HCT116 (cell line): ENCODE results near the gene PRR23E. TPM values are rescaled to one million over a fixed set of nuclear protein-coding genes. Genes with fewer than 3 reads are reported as not detected.

Experiments
- ATAC-seq: fragments of 200-7000 bp; cut with Tn5 transposase; 2 replicates; pipeline ENCODE4 v1.9.1; 2020; ENCODE audit warnings: mild to moderate bottlenecking, moderate library complexity
- BruUV-seq: library from RNA; stranded (reverse); fragments of 400-500 nt; replicated peaks from 2 replicates; lab custom pipeline; 2021; lab: Mats Ljungman, UMichigan
- CTCF ChIA-PET: fragments of 300-600 bp; sonication (Branson Sonifier 250); formaldehyde crosslinking; loops from one replicate; lab custom pipeline; 2021; ENCODE audit warnings: antibody characterized with exemption; lab: Charles Lee
- POLR2A ChIA-PET: fragments of 300-600, 350-600 bp; sonication (Branson Sonifier 250); formaldehyde crosslinking; loops from one replicate; lab custom pipeline; 2021; ENCODE audit warnings: antibody characterized with exemption; lab: Charles Lee
- RAD21 ChIA-PET, 2 experiments: fragments of 300-600 bp; sonication (Branson Sonifier 250); formaldehyde crosslinking; loops; one replicate each; lab custom pipeline; 2023; ENCODE audit warnings: low total read pairs in 2 of 2; ENCODE audit not compliant: uncharacterized antibody in 2 of 2, unreplicated experiment in 2 of 2, low non-redundant PET in 1 of 2; lab: Charles Lee
- DNase-seq: peaks from one replicate; pipeline ENCODE4 v3.0.0-alpha.2; 2010; ENCODE audit warnings: low read depth, low spot score
- H2AFZ ChIP-seq: fragments of 200-600 bp; shearing (Covaris generic), sonication (generic); 2 replicates; pipeline ENCODE4 v1.6.1; 2017; ENCODE audit warnings: low read depth, mixed run types, mixed read lengths, antibody characterized with exemption, low read length; ENCODE audit not compliant: poor library complexity, severe bottlenecking
- H3K27ac ChIP-seq: 2 replicates; pipeline ENCODE4 v1.5.1; 2012; ENCODE audit warnings: low read depth, low read length
- H3K27me3 ChIP-seq: fragments of 200-600 bp; sonication (generic); 2 replicates; pipeline ENCODE4 v1.6.1; 2016; ENCODE audit warnings: mixed run types, low read length, mixed read lengths; ENCODE audit not compliant: insufficient read depth
- H3K36me3 ChIP-seq, 2 experiments: fragments of 200-500 bp in 1 of 2; fragments of 200-600 bp in 1 of 2; sonication (Bioruptor generic) in 1 of 2; sonication (generic) in 1 of 2; 2 replicates each; pipeline versions ENCODE4 v1.5.1 to v1.6.1; 2014 to 2016; ENCODE audit warnings: low read length in 2 of 2, inconsistent platforms in 1 of 2, mixed read lengths in 1 of 2, mixed run types in 1 of 2; ENCODE audit not compliant: insufficient read depth in 2 of 2, control insufficient read depth in 1 of 2
- H3K4me1 ChIP-seq, 2 experiments: fragments of 200-600 bp in 1 of 2; sonication (generic) in 1 of 2; 2 replicates each; pipeline versions ENCODE4 v1.5.1 to v1.6.1; 2012 to 2017; ENCODE audit warnings: low read length in 2 of 2, inconsistent platforms in 1 of 2, mild to moderate bottlenecking in 1 of 2, mixed read lengths in 1 of 2, mixed run types in 1 of 2, moderate library complexity in 1 of 2; ENCODE audit not compliant: insufficient read depth in 2 of 2, control insufficient read depth in 1 of 2
- H3K4me2 ChIP-seq: fragments of 200-600 bp; sonication (generic); 2 replicates; pipeline ENCODE4 v1.6.1; 2017; ENCODE audit warnings: mixed run types, low read length, mixed read lengths
- H3K4me3 ChIP-seq, 2 experiments: fragments of 200-600 bp in 1 of 2; sonication (generic) in 1 of 2; replicated peaks in 1 of 2; 2 replicates each; pipeline ENCODE4 v1.5.1; 2011 to 2016; ENCODE audit warnings: low read length in 2 of 2, control low read depth in 1 of 2, low read depth in 1 of 2, mild to moderate bottlenecking in 1 of 2, mixed read lengths in 1 of 2, mixed run types in 1 of 2
- H3K79me2 ChIP-seq: fragments of 200-600 bp; sonication (generic); 2 replicates; pipeline ENCODE4 v1.6.1; 2017; ENCODE audit warnings: mild to moderate bottlenecking, mixed run types, low read length, moderate library complexity, mixed read lengths; ENCODE audit not compliant: insufficient read depth
- H3K9ac ChIP-seq: fragments of 200-600 bp; sonication (generic); 2 replicates; pipeline ENCODE4 v1.6.1; 2016; ENCODE audit warnings: low read length, mixed read lengths
- H3K9me2 ChIP-seq: fragments of 200-600 bp; sonication (generic), shearing (Covaris generic); 2 replicates; pipeline ENCODE4 v1.6.1; 2017; ENCODE audit warnings: mixed run types, mild to moderate bottlenecking, moderate library complexity; ENCODE audit not compliant: insufficient read depth
- H3K9me3 ChIP-seq, 2 experiments: fragments of 200-500 bp in 1 of 2; fragments of 200-600 bp in 1 of 2; sonication (Bioruptor generic) in 1 of 2; sonication (generic) in 1 of 2; 2 replicates each; pipeline ENCODE4 v1.6.1; 2014 to 2017; ENCODE audit warnings: low read length in 2 of 2, mixed read lengths in 2 of 2, inconsistent platforms in 1 of 2, low read depth in 1 of 2, mild to moderate bottlenecking in 1 of 2, mixed run types in 1 of 2, moderate library complexity in 1 of 2; ENCODE audit not compliant: control insufficient read depth in 1 of 2, insufficient read depth in 1 of 2
- H4K20me1 ChIP-seq: fragments of 200-600 bp; sonication (generic), shearing (Covaris generic); 2 replicates; pipeline ENCODE4 v1.6.1; 2017; ENCODE audit warnings: mixed run types, mild to moderate bottlenecking, moderate library complexity; ENCODE audit not compliant: insufficient read depth
- ATF3 ChIP-seq: IDR thresholded peaks from 2 replicates; pipeline ENCODE4 v1.6.1; 2012
- CEBPB ChIP-seq: IDR thresholded peaks from 2 replicates; pipeline ENCODE4 v1.6.1; 2012; ENCODE audit warnings: low read depth
- CTCF ChIP-seq, 3 experiments: fragments of 200-600 bp in 1 of 3; sonication (generic) in 1 of 3; IDR thresholded peaks in 2 of 3; conservative IDR thresholded peaks in 1 of 3; 2 replicates each; pipeline ENCODE4 v1.5.1; 2012 to 2017; ENCODE audit warnings: low read depth in 2 of 3, low read length in 2 of 3, antibody characterized with exemption in 1 of 3, borderline replicate concordance in 1 of 3, control low read depth in 1 of 3, mild to moderate bottlenecking in 1 of 3, mixed read lengths in 1 of 3, mixed run types in 1 of 3, moderate library complexity in 1 of 3; ENCODE audit not compliant: insufficient read depth in 1 of 3
- EZH2 ChIP-seq: fragments of 200-600 bp; sonication (generic); IDR thresholded peaks from 2 replicates; pipeline ENCODE4 v1.6.1; 2017; ENCODE audit warnings: antibody characterized with exemption, mixed run types
- FOSL1 ChIP-seq: IDR thresholded peaks from 2 replicates; pipeline ENCODE4 v1.6.1; 2012; ENCODE audit warnings: low read depth
- JUND ChIP-seq: IDR thresholded peaks from 2 replicates; pipeline ENCODE4 v1.6.1; 2012
- POLR2A ChIP-seq: IDR thresholded peaks from 2 replicates; pipeline ENCODE4 v1.7.0; 2011; ENCODE audit warnings: borderline replicate concordance; ENCODE audit not compliant: insufficient read depth, insufficient read length; ENCODE audit errors: extremely low read depth
- POLR2AphosphoS5 ChIP-seq: IDR thresholded peaks from 2 replicates; pipeline ENCODE4 v1.6.1; 2011; ENCODE audit warnings: mild to moderate bottlenecking, low read depth, low read length, moderate library complexity
- SIN3A ChIP-seq: IDR thresholded peaks from 2 replicates; pipeline ENCODE4 v1.6.1; 2012; ENCODE audit warnings: low read depth
- SRF ChIP-seq: IDR thresholded peaks from 2 replicates; pipeline ENCODE4 v1.6.1; 2012; ENCODE audit warnings: low read depth
- TCF7L2 ChIP-seq: IDR thresholded peaks from 2 replicates; pipeline ENCODE4 v1.7.0; 2011; ENCODE audit warnings: borderline replicate concordance, inconsistent platforms; ENCODE audit not compliant: insufficient read depth, insufficient read length; ENCODE audit errors: extremely low read depth
- ZBTB33 ChIP-seq: IDR thresholded peaks from 2 replicates; pipeline ENCODE4 v1.6.1; 2011; ENCODE audit warnings: mild to moderate bottlenecking, low read length, moderate library complexity; ENCODE audit not compliant: insufficient replicate concordance; ENCODE audit errors: extremely low read depth
- ZNF274 ChIP-seq: fragments of 200-500 bp; sonication (Bioruptor generic); IDR thresholded peaks from 2 replicates; pipeline ENCODE4 v1.6.1; 2014; ENCODE audit warnings: mild to moderate bottlenecking, low read depth, low read length, inconsistent platforms
- intact Hi-C: fragments of 100-400 bp; cut with micrococcal nuclease; formaldehyde crosslinking; loops from 2 replicates; pipeline ENCODE4 v1.10.0; 2022
- total RNA-seq: library from RNA; stranded (reverse); gene quantifications from one replicate; pipeline ENCODE4 v1.2.1, GENCODE V29; 2021; ENCODE audit not compliant: unreplicated experiment

PRR23E gene
- total RNA-seq, 1 experiment from 2014 or later = not detected

- ChIA-PET RAD21 (no interaction called here), CTCF (interaction anchor here (0.7 to 1.2 kb wide), 3 partner anchors 9 to 421 kb away, joined by 3 to 4 read pairs (median 3); no protein-coding TSS in a partner anchor), POLR2A (no interaction called here)
- intact Hi-C loops = no loop called here
- Histone ChIP-seq H3K27me3 (peaks cover 14% of the 10 kb centered on the region; the same call in 1 of the 2 replicates), H3K79me2 (no peaks in the 10 kb centered on the region), H3K9ac (peak overlapping the region; percentile 1; the same call in 1 of the 2 replicates)
- peak; percentile 83 for ATAC-seq
- TF ChIP-seq FOSL1 (peak; percentile 49; the same call in 1 of the 2 replicates), JUND (peak; percentile 61), TCF7L2 (peak; percentile 33), ATF3 (no peak)
- TF ChIP-seq, all 23 proteins: peak for 3
- Histone ChIP-seq H3K9me2 (no peaks in the 10 kb centered on the region), H3K4me3 (peak overlapping the region in 1 of 2 experiments; percentile 22; a peak in 2 of 4 replicates), H3K9me3 (no peaks in the 10 kb centered on the region), H3K36me3 (no peaks in the 10 kb centered on the region), H3K4me2 (peak overlapping the region; percentile 70), H3K27ac (no peak overlapping the region; the same call in 1 of the 2 replicates), H2AFZ (peak overlapping the region; percentile 57), H3K4me1 (peaks cover 14 to 20% of the 10 kb centered on the region in 2 experiments), H4K20me1 (no peaks in the 10 kb centered on the region)
- no peak for DNase-seq
- BruUV-seq = no TSS peak
Observed at GRCh38 chr3:127172781-127173515, 20.0 kb upstream of the PRR23E start.

DNA sequence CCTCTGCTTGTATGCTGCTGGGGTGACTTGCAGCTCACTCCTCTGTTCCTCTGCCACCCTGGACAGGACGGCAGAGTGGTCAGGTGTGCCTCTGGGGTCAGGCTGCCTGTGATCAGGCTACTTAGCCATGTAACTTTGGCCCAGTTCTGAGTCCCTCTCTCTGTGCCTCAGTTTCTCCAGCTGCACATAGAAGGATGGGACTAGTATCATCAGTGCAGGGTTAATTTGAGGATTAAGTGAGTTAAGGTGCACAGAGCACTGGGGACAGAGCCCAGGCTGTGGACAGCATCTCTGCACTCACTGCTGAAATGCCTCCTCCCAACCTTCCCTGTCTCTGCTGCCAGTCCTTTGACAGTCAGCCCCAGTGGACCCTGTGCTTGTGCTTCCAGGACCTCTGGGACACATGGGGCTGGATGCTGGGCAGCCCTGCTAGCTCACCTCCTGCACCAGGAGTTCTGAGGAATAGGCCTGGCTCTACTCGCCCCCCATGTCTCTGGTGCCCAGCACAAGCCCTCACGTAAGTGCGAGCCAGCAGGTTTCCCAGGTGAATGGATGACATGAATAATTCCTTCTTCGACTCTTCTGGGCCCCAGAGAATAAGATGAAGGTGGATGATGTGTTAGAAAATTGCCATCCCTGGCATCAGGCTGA is 19.3 kb upstream of the PRR23E start:
- no TSS peak for BruUV-seq
- Histone ChIP-seq H3K9me2 (no peaks in the 10 kb centered on the region), H3K79me2 (no peaks in the 10 kb centered on the region), H3K9me3 (no peaks in the 10 kb centered on the region; a peak in 1 of 4 replicates), H3K27me3 (peaks cover 9% of the 10 kb centered on the region; the same call in 1 of the 2 replicates), H3K36me3 (no peaks in the 10 kb centered on the region), H3K4me3 (peak overlapping the region in 1 of 2 experiments; percentile 22; a peak in 1 of 4 replicates), H3K9ac (no peak overlapping the region), H4K20me1 (no peaks in the 10 kb centered on the region), H3K4me2 (peak overlapping the region; percentile 70), H3K27ac (no peak overlapping the region; the same call in 1 of the 2 replicates), H2AFZ (no peak overlapping the region), H3K4me1 (peaks cover 14 to 20% of the 10 kb centered on the region in 2 experiments)
- no peak for DNase-seq
- ChIA-PET CTCF (interaction anchor here (0.7 to 1.2 kb wide), 3 partner anchors 10 to 422 kb away, joined by 3 to 4 read pairs (median 3); no protein-coding TSS in a partner anchor), RAD21 (no interaction called here), POLR2A (no interaction called here)
- no peak for ATAC-seq
- intact Hi-C loops = no loop called here
- TF ChIP-seq CEBPB = no peak
- TF ChIP-seq POLR2A = no peak
- TF ChIP-seq ZNF274 = no peak
- TF ChIP-seq ATF3 = no peak
- TF ChIP-seq POLR2AphosphoS5 = no peak
- no peak for TF ChIP-seq EZH2
- TF ChIP-seq SIN3A = no peak
- TF ChIP-seq CTCF (IDR thresholded peaks at IDR 0.05 in 2 of 3, conservative IDR thresholded peaks at IDR 0.05 in 1 of 3; ENCODE audit: borderline replicate concordance in 1 of 3, insufficient read depth in 1 of 3, low read depth in 2 of 3, low read length in 2 of 3) = no peak
- no peak for TF ChIP-seq ZBTB33
- no peak for TF ChIP-seq SRF
